H1 (cell line): ENCODE measurements around the gene CMC1. TPM values are rescaled to one million over a fixed set of nuclear protein-coding genes. Genes with fewer than 3 reads are reported as not detected.

Experiments used
- ATF3 ChIP-seq: IDR thresholded peaks from 2 replicates; pipeline ENCODE4 v1.6.1; 2011; ENCODE audit warnings: low read depth, mild to moderate bottlenecking, low read length; ENCODE audit not compliant: insufficient read depth
- CBX5 ChIP-seq: fragments of 300-800, 300-1000 bp; sonication (generic); IDR thresholded peaks from 2 replicates; pipeline ENCODE4 v1.7.1; 2016; ENCODE audit warnings: antibody characterized with exemption, low read length, low read depth
- CTBP2 ChIP-seq: IDR thresholded peaks from 2 replicates; pipeline ENCODE4 v1.7.0; 2011; ENCODE audit warnings: borderline replicate concordance, mild to moderate bottlenecking, moderate library complexity, mixed read lengths, low read length; ENCODE audit not compliant: insufficient read depth, insufficient read length
- EZH2 ChIP-seq: fragments of 200-600 bp; sonication (generic); IDR thresholded peaks from 2 replicates; pipeline ENCODE4 v1.7.1; 2012; ENCODE audit warnings: low read depth, mild to moderate bottlenecking, moderate library complexity, low read length, inconsistent platforms; ENCODE audit not compliant: severe bottlenecking
- FOSL1 ChIP-seq: IDR thresholded peaks from 2 replicates; pipeline ENCODE4 v1.6.1; 2011; ENCODE audit warnings: mild to moderate bottlenecking, low read depth, low read length, moderate library complexity; ENCODE audit not compliant: insufficient read depth
- POLR2AphosphoS5 ChIP-seq: IDR thresholded peaks from 2 replicates; pipeline ENCODE4 v1.6.1; 2011; ENCODE audit warnings: low read depth, low read length
- POU5F1 ChIP-seq: IDR thresholded peaks from 2 replicates; pipeline ENCODE4 v1.6.1; 2011; ENCODE audit warnings: low read depth, mild to moderate bottlenecking, low read length, moderate library complexity
- RBBP5 ChIP-seq: IDR thresholded peaks from 2 replicates; pipeline ENCODE4 v1.7.1; 2012; ENCODE audit warnings: low read depth, mild to moderate bottlenecking, inconsistent platforms, low read length, moderate library complexity, borderline replicate concordance
- SIRT6 ChIP-seq: IDR thresholded peaks from one replicate; pipeline ENCODE4 v1.7.1; 2012; ENCODE audit warnings: low read length, inconsistent platforms
- SP2 ChIP-seq: IDR thresholded peaks from 2 replicates; pipeline ENCODE4 v1.6.1; 2012; ENCODE audit warnings: mild to moderate bottlenecking, low read length, inconsistent platforms
- SUZ12 ChIP-seq: fragments of 200-600 bp; sonication (generic); IDR thresholded peaks from 2 replicates; pipeline ENCODE4 v1.6.1; 2012; ENCODE audit warnings: mild to moderate bottlenecking, inconsistent platforms, low read length, moderate library complexity, mixed read lengths
- polyA plus RNA-seq, 7 experiments: library from polyadenylated mRNA; depleted of rRNA in 3 of 7; stranded (reverse) in 5 of 7; unstranded in 2 of 7; fragments of >200 nt in 5 of 7; fragments of 200-250 nt in 2 of 7; gene quantifications; 1 replicate in 5 of 7; 2 replicates in 1 of 7; 4 replicates in 1 of 7; pipeline versions ENCODE4 v1.2.1 to v1.2.3, GENCODE V29; 2011 to 2013; ENCODE audit warnings: missing spikeins in 2 of 7, mixed read lengths in 2 of 7
- total RNA-seq: library from RNA; stranded (reverse); fragmentation: NEBNext Ultra II Directional; extraction: Animal tissue kit (Norgen Biotek cat#: 25700); gene quantifications from 2 replicates; pipeline ENCODE4 v1.2.1, GENCODE V29; 2021
- TF ChIP-seq, protein P1 (sequence below): fragments of 300-600 bp; sonication (generic); IDR thresholded peaks from 2 replicates; pipeline ENCODE4 v1.7.1; 2012; ENCODE audit warnings: low read length, moderate library complexity, mild to moderate bottlenecking, inconsistent platforms; ENCODE audit not compliant: insufficient replicate concordance

The CMC1 gene
- total and polyA plus RNA-seq, 2 of the 8 experiments (the other 6 are each of a cell fraction or from before 2014, with no cell fraction given), result 11.4 to 19.4 TPM

- TF ChIP-seq, protein P1, sequence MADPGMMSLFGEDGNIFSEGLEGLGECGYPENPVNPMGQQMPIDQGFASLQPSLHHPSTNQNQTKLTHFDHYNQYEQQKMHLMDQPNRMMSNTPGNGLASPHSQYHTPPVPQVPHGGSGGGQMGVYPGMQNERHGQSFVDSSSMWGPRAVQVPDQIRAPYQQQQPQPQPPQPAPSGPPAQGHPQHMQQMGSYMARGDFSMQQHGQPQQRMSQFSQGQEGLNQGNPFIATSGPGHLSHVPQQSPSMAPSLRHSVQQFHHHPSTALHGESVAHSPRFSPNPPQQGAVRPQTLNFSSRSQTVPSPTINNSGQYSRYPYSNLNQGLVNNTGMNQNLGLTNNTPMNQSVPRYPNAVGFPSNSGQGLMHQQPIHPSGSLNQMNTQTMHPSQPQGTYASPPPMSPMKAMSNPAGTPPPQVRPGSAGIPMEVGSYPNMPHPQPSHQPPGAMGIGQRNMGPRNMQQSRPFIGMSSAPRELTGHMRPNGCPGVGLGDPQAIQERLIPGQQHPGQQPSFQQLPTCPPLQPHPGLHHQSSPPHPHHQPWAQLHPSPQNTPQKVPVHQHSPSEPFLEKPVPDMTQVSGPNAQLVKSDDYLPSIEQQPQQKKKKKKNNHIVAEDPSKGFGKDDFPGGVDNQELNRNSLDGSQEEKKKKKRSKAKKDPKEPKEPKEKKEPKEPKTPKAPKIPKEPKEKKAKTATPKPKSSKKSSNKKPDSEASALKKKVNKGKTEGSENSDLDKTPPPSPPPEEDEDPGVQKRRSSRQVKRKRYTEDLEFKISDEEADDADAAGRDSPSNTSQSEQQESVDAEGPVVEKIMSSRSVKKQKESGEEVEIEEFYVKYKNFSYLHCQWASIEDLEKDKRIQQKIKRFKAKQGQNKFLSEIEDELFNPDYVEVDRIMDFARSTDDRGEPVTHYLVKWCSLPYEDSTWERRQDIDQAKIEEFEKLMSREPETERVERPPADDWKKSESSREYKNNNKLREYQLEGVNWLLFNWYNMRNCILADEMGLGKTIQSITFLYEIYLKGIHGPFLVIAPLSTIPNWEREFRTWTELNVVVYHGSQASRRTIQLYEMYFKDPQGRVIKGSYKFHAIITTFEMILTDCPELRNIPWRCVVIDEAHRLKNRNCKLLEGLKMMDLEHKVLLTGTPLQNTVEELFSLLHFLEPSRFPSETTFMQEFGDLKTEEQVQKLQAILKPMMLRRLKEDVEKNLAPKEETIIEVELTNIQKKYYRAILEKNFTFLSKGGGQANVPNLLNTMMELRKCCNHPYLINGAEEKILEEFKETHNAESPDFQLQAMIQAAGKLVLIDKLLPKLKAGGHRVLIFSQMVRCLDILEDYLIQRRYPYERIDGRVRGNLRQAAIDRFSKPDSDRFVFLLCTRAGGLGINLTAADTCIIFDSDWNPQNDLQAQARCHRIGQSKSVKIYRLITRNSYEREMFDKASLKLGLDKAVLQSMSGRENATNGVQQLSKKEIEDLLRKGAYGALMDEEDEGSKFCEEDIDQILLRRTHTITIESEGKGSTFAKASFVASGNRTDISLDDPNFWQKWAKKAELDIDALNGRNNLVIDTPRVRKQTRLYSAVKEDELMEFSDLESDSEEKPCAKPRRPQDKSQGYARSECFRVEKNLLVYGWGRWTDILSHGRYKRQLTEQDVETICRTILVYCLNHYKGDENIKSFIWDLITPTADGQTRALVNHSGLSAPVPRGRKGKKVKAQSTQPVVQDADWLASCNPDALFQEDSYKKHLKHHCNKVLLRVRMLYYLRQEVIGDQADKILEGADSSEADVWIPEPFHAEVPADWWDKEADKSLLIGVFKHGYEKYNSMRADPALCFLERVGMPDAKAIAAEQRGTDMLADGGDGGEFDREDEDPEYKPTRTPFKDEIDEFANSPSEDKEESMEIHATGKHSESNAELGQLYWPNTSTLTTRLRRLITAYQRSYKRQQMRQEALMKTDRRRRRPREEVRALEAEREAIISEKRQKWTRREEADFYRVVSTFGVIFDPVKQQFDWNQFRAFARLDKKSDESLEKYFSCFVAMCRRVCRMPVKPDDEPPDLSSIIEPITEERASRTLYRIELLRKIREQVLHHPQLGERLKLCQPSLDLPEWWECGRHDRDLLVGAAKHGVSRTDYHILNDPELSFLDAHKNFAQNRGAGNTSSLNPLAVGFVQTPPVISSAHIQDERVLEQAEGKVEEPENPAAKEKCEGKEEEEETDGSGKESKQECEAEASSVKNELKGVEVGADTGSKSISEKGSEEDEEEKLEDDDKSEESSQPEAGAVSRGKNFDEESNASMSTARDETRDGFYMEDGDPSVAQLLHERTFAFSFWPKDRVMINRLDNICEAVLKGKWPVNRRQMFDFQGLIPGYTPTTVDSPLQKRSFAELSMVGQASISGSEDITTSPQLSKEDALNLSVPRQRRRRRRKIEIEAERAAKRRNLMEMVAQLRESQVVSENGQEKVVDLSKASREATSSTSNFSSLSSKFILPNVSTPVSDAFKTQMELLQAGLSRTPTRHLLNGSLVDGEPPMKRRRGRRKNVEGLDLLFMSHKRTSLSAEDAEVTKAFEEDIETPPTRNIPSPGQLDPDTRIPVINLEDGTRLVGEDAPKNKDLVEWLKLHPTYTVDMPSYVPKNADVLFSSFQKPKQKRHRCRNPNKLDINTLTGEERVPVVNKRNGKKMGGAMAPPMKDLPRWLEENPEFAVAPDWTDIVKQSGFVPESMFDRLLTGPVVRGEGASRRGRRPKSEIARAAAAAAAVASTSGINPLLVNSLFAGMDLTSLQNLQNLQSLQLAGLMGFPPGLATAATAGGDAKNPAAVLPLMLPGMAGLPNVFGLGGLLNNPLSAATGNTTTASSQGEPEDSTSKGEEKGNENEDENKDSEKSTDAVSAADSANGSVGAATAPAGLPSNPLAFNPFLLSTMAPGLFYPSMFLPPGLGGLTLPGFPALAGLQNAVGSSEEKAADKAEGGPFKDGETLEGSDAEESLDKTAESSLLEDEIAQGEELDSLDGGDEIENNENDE, result no peak
- no peak for TF ChIP-seq SIRT6
- no peak for TF ChIP-seq CBX5
- TF ChIP-seq SUZ12, result no peak
- TF ChIP-seq RBBP5, result no peak
- no peak for TF ChIP-seq EZH2
- no peak for TF ChIP-seq ATF3
- TF ChIP-seq FOSL1, result no peak
- no peak for TF ChIP-seq CTBP2
- no peak for TF ChIP-seq SP2
- TF ChIP-seq POLR2AphosphoS5, result no peak
- no peak for TF ChIP-seq POU5F1
These were observed 24.2 kb downstream of the CMC1 start (continued) for GRCh38 chr3:28265641-28266040.
